Measurements from ENCODE around the gene ULBP3. TPM values are rescaled to one million over a fixed set of nuclear protein-coding genes. Genes with fewer than 3 reads are reported as not detected.
"Not testable (repeated sequence)": the region's sequence is repeated elsewhere in the genome, so short reads cannot be mapped to it uniquely, and the experiment has no call there.

Gene ULBP3
- total RNA-seq, 1 donor from 2014 or later: 14.8 TPM

DNA sequence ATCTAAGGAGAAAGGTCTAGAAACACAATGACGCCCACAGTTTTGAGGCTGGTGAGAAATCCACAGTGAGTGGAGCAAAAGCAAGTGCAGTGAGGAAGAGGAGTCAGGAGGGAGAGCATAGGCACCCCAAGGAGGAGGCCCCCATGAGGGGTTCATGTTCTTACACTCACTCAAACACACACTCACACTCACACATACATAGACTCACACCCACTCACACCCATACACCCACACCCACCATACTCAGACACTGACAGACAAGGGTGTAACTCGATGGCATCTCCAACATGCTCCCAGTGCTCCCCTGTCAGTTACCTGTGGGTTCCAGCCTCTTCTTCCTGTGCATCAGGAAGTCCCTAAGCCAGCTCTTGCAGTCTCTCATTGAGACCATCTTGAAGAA is 3.8 kb downstream of the ULBP3 start:
- Histone ChIP-seq H3K27me3 (ENCODE audit: control insufficient read depth, insufficient read depth, low read length) (no peaks in the 10 kb centered on the region), H3K4me3 (ENCODE audit: low read depth, low read length) (no peak overlapping the region), H3K36me3 (ENCODE audit: control insufficient read depth, insufficient read depth, low read length) (no peaks in the 10 kb centered on the region)
- TF ChIP-seq, protein P1, sequence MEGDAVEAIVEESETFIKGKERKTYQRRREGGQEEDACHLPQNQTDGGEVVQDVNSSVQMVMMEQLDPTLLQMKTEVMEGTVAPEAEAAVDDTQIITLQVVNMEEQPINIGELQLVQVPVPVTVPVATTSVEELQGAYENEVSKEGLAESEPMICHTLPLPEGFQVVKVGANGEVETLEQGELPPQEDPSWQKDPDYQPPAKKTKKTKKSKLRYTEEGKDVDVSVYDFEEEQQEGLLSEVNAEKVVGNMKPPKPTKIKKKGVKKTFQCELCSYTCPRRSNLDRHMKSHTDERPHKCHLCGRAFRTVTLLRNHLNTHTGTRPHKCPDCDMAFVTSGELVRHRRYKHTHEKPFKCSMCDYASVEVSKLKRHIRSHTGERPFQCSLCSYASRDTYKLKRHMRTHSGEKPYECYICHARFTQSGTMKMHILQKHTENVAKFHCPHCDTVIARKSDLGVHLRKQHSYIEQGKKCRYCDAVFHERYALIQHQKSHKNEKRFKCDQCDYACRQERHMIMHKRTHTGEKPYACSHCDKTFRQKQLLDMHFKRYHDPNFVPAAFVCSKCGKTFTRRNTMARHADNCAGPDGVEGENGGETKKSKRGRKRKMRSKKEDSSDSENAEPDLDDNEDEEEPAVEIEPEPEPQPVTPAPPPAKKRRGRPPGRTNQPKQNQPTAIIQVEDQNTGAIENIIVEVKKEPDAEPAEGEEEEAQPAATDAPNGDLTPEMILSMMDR (IDR thresholded peaks at IDR 0.05; ENCODE audit: insufficient read depth, low read length, poor library complexity, severe bottlenecking): no peak
- DNase-seq (ENCODE audit: low read depth): no peak

- DNase-seq (ENCODE audit: low read depth): no peak
- H3K36me3 ChIP-seq (ENCODE audit: control insufficient read depth, insufficient read depth, low read length): no peaks in the 10 kb centered on the region
- no peak overlapping the region for H3K4me3 ChIP-seq (ENCODE audit: low read depth, low read length)
- TF ChIP-seq, protein P1 (IDR thresholded peaks at IDR 0.05; ENCODE audit: insufficient read depth, low read length, poor library complexity, severe bottlenecking): no peak
- H3K27me3 ChIP-seq (ENCODE audit: control insufficient read depth, insufficient read depth, low read length): no peaks in the 10 kb centered on the region
These were observed 5.3 kb downstream of the ULBP3 start for GRCh38 chr6:150063640-150064039.

GRCh38 chr6:150059973-150060372 is 8.9 kb downstream of the ULBP3 start:
- not testable (repeated sequence) for H3K4me3 ChIP-seq (ENCODE audit: low read depth, low read length); DNase-seq (ENCODE audit: low read depth); H3K36me3 ChIP-seq (ENCODE audit: control insufficient read depth, insufficient read depth, low read length)
- H3K27me3 ChIP-seq (ENCODE audit: control insufficient read depth, insufficient read depth, low read length): peaks cover 16% of the 10 kb centered on the region

DNA sequence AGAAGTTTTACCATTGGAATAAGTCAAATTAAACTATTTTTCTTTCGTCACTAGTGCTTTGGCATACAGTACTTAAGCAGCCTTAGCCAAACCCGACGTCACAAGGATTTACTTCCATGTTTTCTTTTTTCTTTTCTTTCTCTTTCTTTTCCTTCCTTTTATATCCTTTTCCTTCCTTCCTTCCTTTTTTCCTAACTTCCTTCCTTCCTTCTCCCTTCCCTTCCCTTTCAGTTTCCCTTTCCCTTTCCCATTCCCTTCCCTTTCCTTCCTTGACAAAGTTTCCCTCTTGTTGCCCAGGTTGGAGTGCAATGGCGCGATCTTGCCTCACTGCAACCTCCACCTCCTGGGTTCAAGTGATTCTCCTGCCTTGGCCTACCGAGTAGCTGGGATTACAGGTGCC is 9.9 kb downstream of the ULBP3 start:
- peaks cover 25% of the 10 kb centered on the region for H3K27me3 ChIP-seq (ENCODE audit: control insufficient read depth, insufficient read depth, low read length)
- TF ChIP-seq, protein P1 (IDR thresholded peaks at IDR 0.05; ENCODE audit: insufficient read depth, low read length, poor library complexity, severe bottlenecking): no peak

DNA sequence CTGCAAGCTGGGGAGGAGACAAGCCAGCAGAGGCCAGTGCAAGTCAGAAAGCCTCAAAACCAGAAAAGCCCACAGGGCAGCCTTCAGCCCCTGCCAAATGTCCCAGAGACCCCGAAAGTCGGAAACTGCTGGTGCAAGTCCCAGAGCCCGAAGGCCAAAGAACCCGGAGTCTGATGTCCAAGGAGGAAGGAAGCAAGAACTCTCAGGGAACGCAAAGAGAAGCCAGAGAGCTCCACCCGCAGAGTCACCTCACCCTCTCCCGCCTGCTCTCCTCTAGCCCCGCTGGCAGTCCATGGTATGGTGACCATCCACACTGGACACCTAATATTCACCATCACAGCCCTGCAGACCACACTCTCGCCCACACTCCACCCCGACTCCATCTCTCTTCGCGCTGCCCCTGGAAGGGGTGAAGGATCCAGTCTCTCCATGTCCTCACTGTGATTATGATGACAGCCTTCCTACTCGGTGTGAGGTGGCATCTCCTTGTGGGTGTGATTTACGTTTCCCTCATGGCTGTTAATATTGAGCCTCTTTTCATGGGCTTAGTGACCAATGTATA is 10.6 kb downstream of the ULBP3 start:
- TF ChIP-seq, protein P1 (IDR thresholded peaks at IDR 0.05; ENCODE audit: insufficient read depth, low read length, poor library complexity, severe bottlenecking): no peak
- peaks cover 32% of the 10 kb centered on the region for H3K27me3 ChIP-seq (ENCODE audit: control insufficient read depth, insufficient read depth, low read length)
- no peak for DNase-seq (ENCODE audit: low read depth)
- H3K36me3 ChIP-seq (ENCODE audit: control insufficient read depth, insufficient read depth, low read length): no peaks in the 10 kb centered on the region
- H3K4me3 ChIP-seq (ENCODE audit: low read depth, low read length): no peak overlapping the region

More for the DNA sequence above, 9.9 kb downstream of the ULBP3 start:
- DNase-seq (ENCODE audit: low read depth): no peak
- H3K4me3 ChIP-seq (ENCODE audit: low read depth, low read length): no peak overlapping the region
- H3K36me3 ChIP-seq (ENCODE audit: control insufficient read depth, insufficient read depth, low read length): no peaks in the 10 kb centered on the region

DNA sequence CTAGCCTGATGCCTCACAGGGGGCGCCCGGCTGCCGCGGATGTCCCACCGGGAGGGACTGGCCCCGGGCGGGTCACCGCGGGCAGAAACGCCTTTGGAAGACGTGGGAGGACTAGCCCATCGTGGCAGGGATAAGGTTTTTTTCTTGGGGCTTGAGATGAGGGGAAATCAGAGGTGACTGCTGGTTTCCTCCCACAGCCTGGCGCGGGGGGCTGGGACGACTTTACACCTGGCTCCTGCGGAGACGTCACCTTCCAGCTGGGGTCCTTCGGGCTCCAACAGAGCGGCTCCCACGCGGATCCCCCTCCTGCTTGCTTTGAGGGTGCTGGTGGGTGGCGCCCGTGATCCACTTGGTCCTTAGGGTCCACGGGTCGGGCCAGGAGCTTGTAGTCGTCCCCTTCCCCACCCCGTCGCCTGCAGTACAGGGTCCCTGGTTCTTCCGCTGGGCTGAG is 11.4 kb downstream of the ULBP3 start:
- H3K4me3 ChIP-seq (ENCODE audit: low read depth, low read length): no peak overlapping the region
- TF ChIP-seq, protein P1 (IDR thresholded peaks at IDR 0.05; ENCODE audit: insufficient read depth, low read length, poor library complexity, severe bottlenecking): no peak
- no peak for DNase-seq (ENCODE audit: low read depth)
- no peaks in the 10 kb centered on the region for H3K36me3 ChIP-seq (ENCODE audit: control insufficient read depth, insufficient read depth, low read length)
- peaks cover 35% of the 10 kb centered on the region for H3K27me3 ChIP-seq (ENCODE audit: control insufficient read depth, insufficient read depth, low read length)
